ENCODE measurements around the gene XBP1. TPM values are rescaled to one million over a fixed set of nuclear protein-coding genes. Genes with fewer than 3 reads are reported as not detected.

Gene XBP1
- total RNA-seq, 3 donors from 2014 or later = 156 to 1,772 (median 1,383) TPM

- H3K4me1 ChIP-seq = no peaks in the 10 kb centered on the region
- intact Hi-C loops (cut with DNase I; ENCODE audit: low total_unique reads) = no loop called here
- peaks cover 6% of the 10 kb centered on the region for H3K36me3 ChIP-seq
These were observed 6.3 kb downstream of the XBP1 start for GRCh38 chr22:28793976-28794584.

GRCh38 chr22:28792491-28793383, 7.6 kb downstream of the XBP1 start:
- no peaks in the 10 kb centered on the region for H3K9me3 ChIP-seq
- peak overlapping the region; percentile 10 to 29 for H3K27ac ChIP-seq
- H3K36me3 ChIP-seq = peaks cover 6% of the 10 kb centered on the region
- H3K27me3 ChIP-seq = no peaks in the 10 kb centered on the region
- H3K4me3 ChIP-seq = no peak overlapping the region
- H3K4me1 ChIP-seq = no peaks in the 10 kb centered on the region
- TF ChIP-seq POLR2AphosphoS5 (IDR thresholded peaks at IDR 0.05) = no peak
- no peak for TF ChIP-seq POLR2A (IDR thresholded peaks at IDR 0.05)
- TF ChIP-seq, protein P1, sequence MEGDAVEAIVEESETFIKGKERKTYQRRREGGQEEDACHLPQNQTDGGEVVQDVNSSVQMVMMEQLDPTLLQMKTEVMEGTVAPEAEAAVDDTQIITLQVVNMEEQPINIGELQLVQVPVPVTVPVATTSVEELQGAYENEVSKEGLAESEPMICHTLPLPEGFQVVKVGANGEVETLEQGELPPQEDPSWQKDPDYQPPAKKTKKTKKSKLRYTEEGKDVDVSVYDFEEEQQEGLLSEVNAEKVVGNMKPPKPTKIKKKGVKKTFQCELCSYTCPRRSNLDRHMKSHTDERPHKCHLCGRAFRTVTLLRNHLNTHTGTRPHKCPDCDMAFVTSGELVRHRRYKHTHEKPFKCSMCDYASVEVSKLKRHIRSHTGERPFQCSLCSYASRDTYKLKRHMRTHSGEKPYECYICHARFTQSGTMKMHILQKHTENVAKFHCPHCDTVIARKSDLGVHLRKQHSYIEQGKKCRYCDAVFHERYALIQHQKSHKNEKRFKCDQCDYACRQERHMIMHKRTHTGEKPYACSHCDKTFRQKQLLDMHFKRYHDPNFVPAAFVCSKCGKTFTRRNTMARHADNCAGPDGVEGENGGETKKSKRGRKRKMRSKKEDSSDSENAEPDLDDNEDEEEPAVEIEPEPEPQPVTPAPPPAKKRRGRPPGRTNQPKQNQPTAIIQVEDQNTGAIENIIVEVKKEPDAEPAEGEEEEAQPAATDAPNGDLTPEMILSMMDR (IDR thresholded peaks at IDR 0.05) = no peak
- intact Hi-C loops (cut with DNase I; ENCODE audit: low total_unique reads) = no loop called here
- DNase-seq (ENCODE audit: low spot score in 2 of 2) = no peak

More at GRCh38 chr22:28793976-28794584, 6.3 kb downstream of the XBP1 start:
- H3K4me3 ChIP-seq = peak overlapping the region in 1 of 3 donors; percentile 92
- DNase-seq (ENCODE audit: low spot score in 2 of 2) = no peak
- TF ChIP-seq POLR2AphosphoS5 (IDR thresholded peaks at IDR 0.05) (no peak), POLR2A (IDR thresholded peaks at IDR 0.05) (no peak)
- TF ChIP-seq, protein P1 (IDR thresholded peaks at IDR 0.05) = no peak
- no peaks in the 10 kb centered on the region for H3K27me3 ChIP-seq
- H3K27ac ChIP-seq = peak overlapping the region; percentile 16 to 20
- no peaks in the 10 kb centered on the region for H3K9me3 ChIP-seq

DNA sequence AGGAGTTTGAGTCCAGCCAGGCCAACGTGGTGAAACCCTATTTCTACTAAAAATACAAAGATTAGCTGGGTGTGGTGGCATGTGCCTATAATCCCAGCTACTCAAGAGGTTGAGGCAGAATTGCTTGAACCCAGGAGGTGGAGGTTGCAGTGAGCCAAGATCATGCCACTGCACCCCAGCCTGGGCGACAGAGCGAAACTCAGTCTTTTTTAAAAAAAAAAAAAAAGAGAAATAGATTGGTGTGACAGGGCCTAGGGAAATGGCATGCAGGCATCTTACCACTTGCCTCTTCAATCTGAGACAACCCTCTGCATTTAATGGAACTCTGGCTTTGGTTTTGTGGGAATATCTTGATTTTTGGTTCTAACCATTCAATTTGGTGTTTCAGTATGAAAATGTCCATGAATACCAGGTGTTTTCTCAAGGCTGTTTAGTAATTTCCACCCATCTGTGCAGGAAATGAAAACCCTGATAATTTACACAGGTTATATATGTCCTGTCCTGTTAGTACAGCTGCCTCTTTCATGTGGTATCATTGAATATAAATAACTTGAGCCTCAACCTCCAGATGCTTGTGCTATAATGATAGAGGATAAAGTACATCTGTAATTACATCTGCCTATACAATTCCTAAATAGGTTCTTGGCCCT, 8.4 kb downstream of the XBP1 start:
- intact Hi-C loops (cut with DNase I; ENCODE audit: low total_unique reads) = no loop called here
- TF ChIP-seq, protein P1 (IDR thresholded peaks at IDR 0.05) = no peak
- peak overlapping the region; percentile 20 to 23 for H3K27ac ChIP-seq
- no peak for DNase-seq (ENCODE audit: low spot score in 2 of 2)
- H3K27me3 ChIP-seq = no peaks in the 10 kb centered on the region
- no peaks in the 10 kb centered on the region for H3K4me1 ChIP-seq
- H3K4me3 ChIP-seq = no peak overlapping the region
- no peaks in the 10 kb centered on the region for H3K9me3 ChIP-seq
- H3K36me3 ChIP-seq = peaks cover 6% of the 10 kb centered on the region

- no peaks in the 10 kb centered on the region for H3K4me1 ChIP-seq
- H3K27me3 ChIP-seq = no peaks in the 10 kb centered on the region
- no peaks in the 10 kb centered on the region for H3K36me3 ChIP-seq
- H3K4me3 ChIP-seq = no peak overlapping the region
- H3K9me3 ChIP-seq = no peaks in the 10 kb centered on the region
- DNase-seq (ENCODE audit: low spot score in 2 of 2) = no peak
- intact Hi-C loops (cut with DNase I; ENCODE audit: low total_unique reads) = no loop called here
- TF ChIP-seq POLR2A (IDR thresholded peaks at IDR 0.05) (no peak), POLR2AphosphoS5 (IDR thresholded peaks at IDR 0.05) (no peak)
- TF ChIP-seq, protein P1 (IDR thresholded peaks at IDR 0.05) = no peak
- H3K27ac ChIP-seq = peak overlapping the region; percentile 20
These were observed 9.2 kb downstream of the XBP1 start for GRCh38 chr22:28791124-28791523.

GRCh38 chr22:28788601-28789000, 11.8 kb downstream of the XBP1 start:
- H3K36me3 ChIP-seq = no peaks in the 10 kb centered on the region

More at GRCh38 chr22:28788601-28789000, 11.8 kb downstream of the XBP1 start:
- H3K27ac ChIP-seq = no peak overlapping the region
- TF ChIP-seq, protein P1 (IDR thresholded peaks at IDR 0.05) = no peak
- no peak for TF ChIP-seq POLR2A (IDR thresholded peaks at IDR 0.05)
- TF ChIP-seq POLR2AphosphoS5 (IDR thresholded peaks at IDR 0.05) = no peak
- H3K9me3 ChIP-seq = no peaks in the 10 kb centered on the region
- intact Hi-C loops (cut with DNase I; ENCODE audit: low total_unique reads) = no loop called here
- no peak overlapping the region for H3K4me3 ChIP-seq
- DNase-seq (ENCODE audit: low spot score in 2 of 2) = no peak
- no peaks in the 10 kb centered on the region for H3K4me1 ChIP-seq
- H3K27me3 ChIP-seq = no peaks in the 10 kb centered on the region
